ENCODE measurements around the gene PLD6.
A peak's percentile ranks its signal among the peaks of the same experiment; 100 is the strongest.

Gene PLD6

DNA sequence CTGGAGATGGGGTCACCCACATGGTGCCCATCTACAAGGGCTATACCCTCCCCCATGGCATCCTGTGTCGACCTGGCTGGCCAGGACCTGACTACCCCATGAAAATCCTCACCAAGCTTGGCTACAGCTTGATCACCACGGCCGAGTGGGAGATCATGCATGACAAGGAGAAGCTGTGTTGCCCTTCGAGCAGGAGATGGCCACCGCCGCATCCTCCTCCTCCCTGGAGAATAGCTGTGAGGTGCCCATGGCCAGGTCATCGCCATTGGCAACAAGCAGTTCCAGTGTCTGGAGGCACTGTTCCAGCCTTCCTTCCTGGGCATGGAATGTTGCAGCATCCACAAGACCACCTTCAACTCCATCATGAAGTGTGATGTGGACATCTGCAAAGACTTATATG lies 36.1 kb upstream of the PLD6 start:
- DNase-seq (ENCODE audit: low read depth): no peak
- H3K4me3 ChIP-seq (ENCODE audit: control insufficient read depth, low read depth, low read length): no peak overlapping the region
- TF ChIP-seq CTCF (conservative IDR thresholded peaks at IDR 0.05; ENCODE audit: control insufficient read depth, insufficient read depth, low read depth, low read length): no peak

GRCh38 chr17:17241656-17242055 lies 35.5 kb upstream of the PLD6 start:
- no peak for TF ChIP-seq CTCF (conservative IDR thresholded peaks at IDR 0.05; ENCODE audit: control insufficient read depth, insufficient read depth, low read depth, low read length)
- H3K4me3 ChIP-seq (ENCODE audit: control insufficient read depth, low read depth, low read length): no peak overlapping the region
- DNase-seq (ENCODE audit: low read depth): no peak

- DNase-seq (ENCODE audit: low read depth): no peak
Observed at GRCh38 chr17:17239832-17240231, 33.7 kb upstream of the PLD6 start.

DNA sequence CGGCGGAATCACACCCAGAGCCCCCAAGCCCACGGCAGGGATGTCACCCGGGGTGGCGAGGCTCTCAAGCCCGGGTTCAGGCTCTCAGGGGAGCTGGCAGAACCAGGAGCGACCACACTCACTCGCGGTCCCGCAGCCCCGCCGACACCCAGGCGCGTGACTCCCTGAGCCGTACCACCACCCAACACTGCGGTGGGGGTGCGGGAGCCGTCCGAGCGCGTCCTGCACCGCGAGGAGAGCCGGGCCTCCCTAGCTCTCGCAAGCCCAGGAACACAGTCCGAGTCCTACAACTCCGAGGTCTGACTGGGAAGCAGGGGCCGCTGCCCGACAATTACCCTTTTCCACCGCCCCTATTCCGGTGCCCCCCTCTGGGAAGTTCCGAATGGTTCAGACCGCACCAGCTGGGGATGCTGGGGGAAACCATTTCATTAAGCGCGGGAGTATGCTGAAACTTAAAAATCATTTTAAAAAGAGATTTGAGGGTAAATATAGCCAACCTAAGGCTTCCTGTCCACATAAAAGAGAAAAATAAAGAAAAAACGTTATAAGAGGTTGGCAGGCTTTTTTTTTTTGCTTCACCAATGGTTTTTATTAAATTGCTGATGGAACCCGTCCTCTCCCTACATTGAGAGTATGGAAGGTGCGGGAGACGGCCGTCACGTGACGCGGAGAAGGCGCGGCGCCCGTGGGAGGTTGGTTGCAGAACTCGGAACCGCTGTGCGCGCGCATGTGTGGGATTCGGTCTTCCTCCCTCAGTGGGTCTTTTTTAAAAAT lies 31.1 kb upstream of the PLD6 start, which contains the start of gene FLCN:
FLCN (minus strand) TSS at position 143 of the 774 bp plus-strand sequence. CDS start 9,031 bp downstream, outside the sequence.
- peak within 1 kb of the TSS; percentile 96 for H3K4me3 ChIP-seq (ENCODE audit: control insufficient read depth, low read depth, low read length)
- no peak for TF ChIP-seq CTCF (conservative IDR thresholded peaks at IDR 0.05; ENCODE audit: control insufficient read depth, insufficient read depth, low read depth, low read length)
- DNase-seq (ENCODE audit: low read depth): peak; percentile 83

More at GRCh38 chr17:17239832-17240231, 33.7 kb upstream of the PLD6 start:
- no peak overlapping the region for H3K4me3 ChIP-seq (ENCODE audit: control insufficient read depth, low read depth, low read length)
- no peak for TF ChIP-seq CTCF (conservative IDR thresholded peaks at IDR 0.05; ENCODE audit: control insufficient read depth, insufficient read depth, low read depth, low read length)

DNA sequence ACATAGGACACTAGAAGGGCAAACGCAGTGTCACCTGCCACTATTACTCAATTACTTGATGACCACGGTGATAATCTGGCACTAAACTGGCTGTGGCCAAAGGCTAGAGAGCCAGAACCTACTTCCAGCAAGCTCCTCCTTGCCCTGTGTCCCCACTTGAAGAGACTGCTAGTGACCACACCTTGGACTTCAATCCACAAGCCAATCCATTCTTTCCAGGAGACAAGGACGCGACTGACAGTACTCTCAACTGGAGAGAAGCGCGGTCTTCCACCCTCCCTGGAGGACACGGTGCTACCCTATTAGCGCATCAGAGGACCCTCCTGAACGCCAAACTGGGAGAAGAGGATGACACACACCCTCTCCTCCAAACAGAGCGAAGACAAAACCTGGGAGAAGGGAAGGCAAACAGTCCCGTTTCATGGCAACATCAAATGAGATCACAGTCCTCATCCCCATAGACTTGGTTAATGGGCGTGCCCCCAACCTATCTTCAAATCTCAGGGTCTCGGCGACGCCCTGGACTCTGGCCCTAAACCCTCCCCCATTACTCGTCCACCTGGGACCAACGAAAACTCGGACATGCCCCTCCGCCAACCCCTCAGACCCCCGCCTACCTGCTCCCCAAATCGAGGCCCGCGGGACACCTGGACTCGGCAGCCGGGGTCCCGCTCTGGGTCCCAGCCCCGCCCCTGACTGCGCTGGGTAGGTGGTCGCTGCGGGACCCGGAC lies 30.3 kb upstream of the PLD6 start:
- TF ChIP-seq CTCF (conservative IDR thresholded peaks at IDR 0.05; ENCODE audit: control insufficient read depth, insufficient read depth, low read depth, low read length): no peak
- DNase-seq (ENCODE audit: low read depth): peak; percentile 49
- H3K4me3 ChIP-seq (ENCODE audit: control insufficient read depth, low read depth, low read length): peak overlapping the region; percentile 96

DNA sequence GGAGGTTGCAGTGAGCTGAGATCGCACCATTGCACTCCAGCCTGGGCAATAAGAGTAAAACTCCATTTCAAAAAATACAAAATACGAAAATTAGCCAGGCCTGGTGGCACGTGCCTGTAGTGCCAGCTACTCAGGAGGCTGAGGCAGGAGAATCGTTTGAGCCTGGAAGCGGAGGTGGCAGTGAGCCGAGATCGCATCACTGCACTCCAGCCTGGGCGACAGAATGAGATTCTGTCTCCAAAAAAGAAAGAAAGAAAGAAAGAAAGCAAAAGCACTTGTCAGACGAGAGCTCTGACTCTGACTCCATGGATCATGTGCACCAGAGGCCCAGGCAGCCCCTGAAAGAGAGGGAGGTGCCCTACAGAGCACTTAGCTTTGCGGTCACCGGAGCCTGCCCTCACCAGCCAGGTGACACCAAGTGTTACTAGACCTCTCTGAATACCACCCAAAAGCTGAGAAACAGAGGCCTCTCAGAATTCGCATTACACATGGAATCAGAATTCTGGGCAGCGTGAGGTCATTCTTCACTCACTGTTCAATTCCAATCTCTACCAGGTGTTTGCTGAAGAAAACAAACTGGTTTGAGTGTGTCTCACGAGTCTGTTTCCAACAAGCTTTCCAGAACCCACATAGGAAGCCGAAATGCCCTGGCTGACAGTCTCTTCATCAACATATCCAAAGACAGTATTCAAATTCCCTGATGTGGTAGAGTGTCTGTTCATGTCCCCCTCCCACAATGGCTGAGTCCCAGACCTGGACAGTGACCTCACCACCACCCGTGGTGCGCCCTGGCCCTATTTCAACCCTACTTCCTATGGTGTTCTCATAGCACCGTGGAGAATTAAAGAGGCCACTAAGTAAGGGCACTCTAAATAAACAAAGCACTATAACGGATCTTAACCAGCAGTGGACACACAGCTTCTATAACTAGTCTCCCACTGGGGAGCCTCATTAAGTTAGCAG lies 29.4 kb upstream of the PLD6 start:
- TF ChIP-seq CTCF (conservative IDR thresholded peaks at IDR 0.05; ENCODE audit: control insufficient read depth, insufficient read depth, low read depth, low read length): no peak
- peak; percentile 50 for DNase-seq (ENCODE audit: low read depth)
- H3K4me3 ChIP-seq (ENCODE audit: control insufficient read depth, low read depth, low read length): peak overlapping the region; percentile 96

Measured in fibroblast of mammary gland (primary cell).